ENCODE measurements around the gene ITPKB. TPM values are rescaled to one million over a fixed set of nuclear protein-coding genes. Genes with fewer than 3 reads are reported as not detected.
"Not testable (repeated sequence)": the region's sequence is repeated elsewhere in the genome, so short reads cannot be mapped to it uniquely, and the experiment has no call there.

Gene ITPKB
- total RNA-seq, 2 donors from 2014 or later = 37.5 to 51.3 TPM

DNA sequence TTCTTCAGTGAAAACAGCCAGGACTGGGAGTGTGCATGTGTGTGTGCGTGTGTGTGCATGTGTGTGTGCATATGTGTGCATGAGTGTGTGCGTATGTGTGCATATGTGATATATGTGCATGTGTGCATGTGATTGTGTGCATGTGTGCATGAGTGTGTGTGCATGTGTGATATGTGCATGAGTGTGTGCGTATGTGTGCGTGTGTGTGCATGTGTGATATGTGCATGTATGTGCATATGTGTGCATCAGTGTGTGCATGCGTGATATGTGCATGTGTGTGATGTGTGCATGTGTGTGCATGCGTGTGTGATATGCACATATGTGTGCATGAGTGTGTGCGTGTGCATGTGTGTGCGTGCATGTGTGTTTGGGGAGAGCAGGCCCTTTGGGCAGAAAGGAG lies 89.8 kb downstream of the ITPKB start:
- no peaks in the 10 kb centered on the region for H3K9me3 Mint-ChIP-seq
- no peak for DNase-seq (ENCODE audit: low spot score in 2 of 2)
- ATAC-seq = no peak
- H3K27ac Mint-ChIP-seq = no peak overlapping the region
- H3K36me3 Mint-ChIP-seq = peaks cover 0 to 10% of the 10 kb centered on the region in 2 donors

DNA sequence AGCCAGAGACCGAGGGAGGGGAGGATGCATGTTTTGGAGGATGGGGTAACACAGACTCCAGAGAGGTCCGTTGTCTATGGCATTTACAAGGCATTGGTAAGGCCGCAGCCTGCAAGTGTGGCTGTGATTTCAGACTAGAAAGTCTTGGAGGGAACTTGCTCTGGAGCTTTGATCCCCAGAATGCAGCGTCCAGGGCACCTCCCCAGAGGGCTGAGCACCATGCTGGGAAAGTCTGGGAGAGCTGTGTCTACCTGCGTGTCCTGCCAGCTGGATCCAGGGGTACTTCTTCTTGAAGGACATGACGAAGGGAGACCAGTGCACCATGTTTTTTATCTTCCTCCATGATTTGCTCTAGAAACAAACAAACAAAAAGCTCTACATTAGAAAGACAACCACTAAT lies 90.7 kb downstream of the ITPKB start:
- DNase-seq (ENCODE audit: low spot score in 2 of 2) (no peak), ATAC-seq (no peak)
- Mint-ChIP-seq H3K36me3 (peaks cover 0 to 10% of the 10 kb centered on the region in 2 donors), H3K9me3 (no peaks in the 10 kb centered on the region), H3K27ac (no peak overlapping the region)

- Mint-ChIP-seq H3K36me3 (peaks cover 0 to 10% of the 10 kb centered on the region in 2 donors), H3K27ac (peak overlapping the region in 1 of 2 donors; percentile 26), H3K9me3 (no peaks in the 10 kb centered on the region)
- ATAC-seq (no peak), DNase-seq (ENCODE audit: low spot score in 2 of 2) (no peak)
Measured at GRCh38 chr1:226647719-226648118, 91.4 kb downstream of the ITPKB start.

GRCh38 chr1:226646870-226647449 lies 92.1 kb downstream of the ITPKB start:
- ATAC-seq (no peak), DNase-seq (ENCODE audit: low spot score in 2 of 2) (no peak)
- no peaks in the 10 kb centered on the region for H3K9me3 Mint-ChIP-seq
- peak overlapping the region in 1 of 2 donors; percentile 26 for H3K27ac Mint-ChIP-seq
- H3K36me3 Mint-ChIP-seq = peaks cover 5 to 10% of the 10 kb centered on the region in 2 donors

GRCh38 chr1:226646026-226646869 lies 92.8 kb downstream of the ITPKB start:
- no peak for ATAC-seq
- peak overlapping the region; percentile 67 to 91 for H3K27ac Mint-ChIP-seq
- peaks cover 6 to 10% of the 10 kb centered on the region in 2 donors for H3K36me3 Mint-ChIP-seq
- DNase-seq (ENCODE audit: low spot score in 2 of 2) = no peak
- no peaks in the 10 kb centered on the region for H3K9me3 Mint-ChIP-seq

GRCh38 chr1:226645279-226645976 lies 93.7 kb downstream of the ITPKB start:
- DNase-seq (ENCODE audit: low spot score in 2 of 2) (no peak), ATAC-seq (no peak)
- Mint-ChIP-seq H3K36me3 (peaks cover 6 to 10% of the 10 kb centered on the region in 2 donors), H3K27ac (peak overlapping the region; percentile 50 to 67), H3K9me3 (no peaks in the 10 kb centered on the region)

DNA sequence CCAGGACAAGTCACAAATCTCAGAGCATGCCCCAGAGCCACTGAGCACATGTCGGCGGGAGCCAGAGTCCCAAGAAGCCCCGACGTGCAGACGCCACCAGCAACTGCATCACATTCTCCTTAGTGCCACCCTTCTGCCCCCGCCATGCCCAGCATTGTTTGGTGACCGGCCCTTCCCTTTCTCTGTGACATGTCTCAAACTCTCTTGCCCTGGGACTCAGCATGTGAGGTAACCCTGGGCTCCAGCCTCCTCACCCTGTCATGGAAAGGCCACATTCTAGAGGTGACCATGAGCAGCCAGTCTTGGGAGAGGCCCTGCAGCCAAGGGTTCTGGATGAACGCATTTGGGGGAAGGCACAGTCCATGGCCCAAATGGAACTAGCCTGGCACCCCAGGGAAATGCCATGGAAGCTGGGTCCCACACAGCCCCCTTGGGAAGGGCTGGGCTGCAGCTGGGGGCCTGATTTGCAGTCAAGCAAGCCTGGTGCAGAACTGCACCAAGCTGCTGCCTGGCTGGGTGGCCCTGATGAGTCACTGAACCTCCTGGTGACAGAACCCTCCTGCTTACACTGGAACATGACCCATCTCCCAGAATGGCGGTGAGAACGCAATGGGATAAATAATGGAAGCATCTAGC lies 94.4 kb downstream of the ITPKB start:
- Mint-ChIP-seq H3K27ac (peak overlapping the region in 1 of 2 donors; percentile 96), H3K36me3 (peaks cover 6 to 10% of the 10 kb centered on the region in 2 donors), H3K9me3 (no peaks in the 10 kb centered on the region)
- DNase-seq (ENCODE audit: low spot score in 2 of 2) (no peak), ATAC-seq (no peak)

- peaks cover 6% of the 10 kb centered on the region in 2 donors for H3K36me3 Mint-ChIP-seq
- ATAC-seq (peak; percentile 7 to 36), DNase-seq (ENCODE audit: low spot score in 2 of 2) (no peak)
- H3K27ac Mint-ChIP-seq = peak overlapping the region; percentile 75 to 96
- no peaks in the 10 kb centered on the region for H3K9me3 Mint-ChIP-seq
Measured at GRCh38 chr1:226643611-226644540, 95.2 kb downstream of the ITPKB start.

DNA sequence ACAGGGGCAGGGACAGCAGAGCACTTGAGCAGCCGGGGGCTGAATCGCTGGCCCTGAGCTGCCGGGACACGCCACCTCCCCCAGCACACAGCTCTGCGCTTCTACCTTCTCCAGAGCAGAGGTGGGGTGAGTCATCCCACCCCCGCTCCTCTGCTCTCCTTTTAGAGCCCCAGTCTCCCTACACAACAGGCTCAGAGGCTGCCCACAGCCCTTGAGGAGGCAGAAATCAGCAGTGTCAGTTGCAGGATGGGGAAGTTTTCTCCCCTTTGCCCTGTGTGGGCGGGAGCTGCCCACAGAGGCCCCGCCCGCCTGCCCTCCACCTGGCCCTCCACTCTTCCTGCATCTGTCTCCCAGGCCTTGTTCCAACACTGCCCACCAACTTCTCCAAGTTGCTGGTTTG lies 95.9 kb downstream of the ITPKB start:
- H3K27ac Mint-ChIP-seq = peak overlapping the region; percentile 75 to 96
- DNase-seq (ENCODE audit: low spot score in 2 of 2) = peak; percentile 65 to 79
- no peaks in the 10 kb centered on the region for H3K9me3 Mint-ChIP-seq
- ATAC-seq = peak; percentile 93 to 98
- H3K36me3 Mint-ChIP-seq = peaks cover 4 to 6% of the 10 kb centered on the region in 2 donors

- Mint-ChIP-seq H3K9me3 (no peaks in the 10 kb centered on the region), H3K36me3 (peaks cover 0 to 6% of the 10 kb centered on the region in 2 donors), H3K27ac (peak overlapping the region in 1 of 2 donors; percentile 85)
- ATAC-seq (no peak), DNase-seq (ENCODE audit: low spot score in 2 of 2) (no peak)
Measured at GRCh38 chr1:226642421-226642820, 96.7 kb downstream of the ITPKB start.

DNA sequence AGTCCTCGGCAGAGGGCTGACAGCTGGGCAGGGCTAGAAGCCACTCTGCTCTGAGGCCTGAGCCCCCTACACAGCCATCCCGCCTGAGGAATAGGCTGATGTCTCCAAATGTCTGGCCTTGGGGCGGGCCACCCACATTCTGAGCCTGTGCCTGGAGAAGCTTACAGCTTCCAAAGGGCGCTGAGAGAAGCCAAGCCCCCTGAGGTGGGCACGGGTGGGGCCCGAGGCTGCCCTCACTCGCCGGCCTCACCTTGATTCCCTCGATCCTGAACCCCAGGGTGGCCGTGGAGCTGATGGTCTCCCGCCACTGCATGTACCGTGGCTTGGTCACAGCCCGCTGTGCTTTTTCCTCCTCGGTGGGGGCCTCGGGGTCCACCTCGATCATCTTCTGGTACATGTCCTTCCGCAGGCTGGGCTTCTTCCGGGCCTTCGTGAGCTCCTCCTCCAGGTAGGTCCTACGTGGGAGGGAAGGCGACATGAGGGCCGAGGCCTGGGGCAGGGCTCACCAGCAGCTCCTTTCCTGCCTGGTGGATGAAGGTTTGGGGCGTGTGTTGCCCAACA lies 97.3 kb downstream of the ITPKB start:
- no peak for ATAC-seq

DNA sequence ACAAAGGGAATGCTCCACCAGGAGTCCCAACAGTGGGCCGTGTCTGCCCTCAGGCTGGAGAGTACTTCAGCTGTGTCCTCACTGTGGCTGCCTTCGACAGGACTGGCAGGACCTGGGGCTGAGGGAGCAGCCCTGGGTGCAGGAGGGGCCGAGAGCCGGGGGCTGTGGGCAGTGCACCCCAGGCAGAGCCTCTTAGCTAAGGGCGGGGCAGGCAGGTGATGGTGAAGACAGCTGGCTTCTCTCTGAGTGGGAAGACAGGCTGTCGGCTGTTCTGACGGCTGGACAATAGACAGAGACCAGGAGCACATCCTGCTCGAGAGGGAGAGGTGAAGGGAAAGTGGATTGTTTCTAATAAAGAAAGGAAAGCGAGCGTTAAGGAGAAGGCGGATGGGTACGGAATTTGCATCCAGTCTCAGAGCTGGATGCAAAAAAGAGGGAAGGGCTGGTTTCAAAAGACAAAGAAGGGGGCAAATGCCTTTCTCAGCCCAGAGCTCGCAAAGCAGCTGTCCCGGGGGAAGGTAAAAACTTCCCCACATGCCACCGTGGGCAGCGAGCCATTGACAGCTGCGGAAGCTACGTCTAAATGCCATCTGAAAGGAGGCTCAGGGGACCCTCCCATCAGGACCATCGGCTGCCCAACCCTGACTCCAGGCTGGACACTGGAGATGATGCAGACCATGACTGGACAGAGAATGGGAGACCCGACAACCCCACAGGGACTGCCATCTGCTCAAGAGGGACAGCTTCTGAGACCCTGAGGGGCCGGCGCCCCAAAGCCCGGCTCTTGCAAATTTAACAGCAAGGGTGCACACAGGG lies 98.6 kb downstream of the ITPKB start:
- Mint-ChIP-seq H3K9me3 (no peaks in the 10 kb centered on the region), H3K36me3 (peaks cover 0 to 6% of the 10 kb centered on the region in 2 donors), H3K27ac (peak overlapping the region; percentile 17 to 56)
- no peak for DNase-seq (ENCODE audit: low spot score in 2 of 2)
- no peak for ATAC-seq

More for the DNA sequence above, 97.3 kb downstream of the ITPKB start:
- no peak overlapping the region for H3K27ac Mint-ChIP-seq
- DNase-seq (ENCODE audit: low spot score in 2 of 2) = no peak
- peaks cover 0 to 6% of the 10 kb centered on the region in 2 donors for H3K36me3 Mint-ChIP-seq
- H3K9me3 Mint-ChIP-seq = no peaks in the 10 kb centered on the region

GRCh38 chr1:226639631-226640061 lies 99.4 kb downstream of the ITPKB start:
- Mint-ChIP-seq H3K9me3 (no peaks in the 10 kb centered on the region), H3K27ac (no peak overlapping the region), H3K36me3 (peaks cover 0 to 6% of the 10 kb centered on the region in 2 donors)
- DNase-seq (ENCODE audit: low spot score in 2 of 2) = no peak
- no peak for ATAC-seq

DNA sequence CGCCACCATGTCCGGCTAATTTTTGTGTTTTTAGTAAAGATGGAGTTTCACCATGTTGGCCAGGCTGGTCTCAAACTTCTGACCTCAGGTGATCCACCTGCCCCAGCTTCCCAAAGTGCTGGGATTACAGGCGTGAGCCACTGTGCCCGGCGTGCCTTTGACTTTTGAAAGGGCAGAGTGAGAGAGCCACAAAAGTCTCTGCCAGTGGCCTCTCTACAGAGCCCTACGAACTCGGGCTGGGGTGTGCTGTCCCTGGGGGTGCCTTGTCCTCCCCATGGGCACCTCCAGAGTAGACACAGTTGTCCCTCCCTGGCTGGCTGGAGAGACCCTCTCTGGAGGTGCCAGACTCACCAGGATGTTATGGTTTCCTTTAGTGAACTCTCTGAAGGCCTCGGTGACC lies 99.9 kb downstream of the ITPKB start:
- not testable (repeated sequence) for DNase-seq (ENCODE audit: low spot score in 2 of 2); ATAC-seq; H3K36me3 Mint-ChIP-seq; H3K9me3 Mint-ChIP-seq
- peak overlapping the region in 1 of 2 donors; percentile 72 for H3K27ac Mint-ChIP-seq

GRCh38 chr1:226638608-226639007 lies 100.5 kb downstream of the ITPKB start:
- peak overlapping the region in 1 of 2 donors; percentile 72 for H3K27ac Mint-ChIP-seq
- ATAC-seq = no peak
- H3K36me3 Mint-ChIP-seq = peaks cover 0 to 6% of the 10 kb centered on the region in 2 donors

More at GRCh38 chr1:226638608-226639007, 100.5 kb downstream of the ITPKB start:
- DNase-seq (ENCODE audit: low spot score in 2 of 2) = peak in 1 of 2 donors; percentile 52
- H3K9me3 Mint-ChIP-seq = no peaks in the 10 kb centered on the region

Data from activated naive CD4-positive, alpha-beta T cell treated with anti-CD3 and anti-CD28 coated beads, Interleukin-2, amount 50 U/mL, for 72 hours (primary cell).